Activated T-helper 2 cell treated with anti-CD3 and anti-CD28 coated beads, Interferon-gamma antibody, Interleukin-2, Interleukin-4, amounts not matched to agents 10 μg/mL and 5 μg/mL and 100 μg/mL, durations not matched to agents 14 hours and 24 hours and 36 hours (primary cell): Measurements from ENCODE around the gene NAP1L2. TPM values are rescaled to one million over a fixed set of nuclear protein-coding genes. Genes with fewer than 3 reads are reported as not detected.
"Not testable (repeated sequence)": the region's sequence is repeated elsewhere in the genome, so short reads cannot be mapped to it uniquely, and the experiment has no call there.

Experiments used
- DNase-seq: peaks from one replicate; pipeline ENCODE4 v3.0.0; 2021; ENCODE audit warnings: low spot score
- H3K27ac Mint-ChIP-seq: one replicate; pipeline ENCODE4 v1.8.0; 2021; ENCODE audit warnings: mixed read lengths
- H3K27me3 Mint-ChIP-seq: one replicate; pipeline ENCODE4 v1.8.0; 2021; ENCODE audit warnings: low read depth, mixed read lengths
- H3K36me3 Mint-ChIP-seq: one replicate; pipeline ENCODE4 v1.8.0; 2021; ENCODE audit warnings: low read depth, mixed read lengths
- H3K4me1 Mint-ChIP-seq: one replicate; pipeline ENCODE4 v1.8.0; 2021; ENCODE audit warnings: low read depth, mixed read lengths
- H3K4me3 Mint-ChIP-seq: one replicate; pipeline ENCODE4 v1.8.0; 2021; ENCODE audit warnings: low read depth, mild to moderate bottlenecking, moderate library complexity, mixed read lengths
- H3K9me3 Mint-ChIP-seq: one replicate; pipeline ENCODE4 v1.8.0; 2021; ENCODE audit warnings: mixed read lengths
- intact Hi-C: fragments of 100-400 bp; cut with micrococcal nuclease; formaldehyde crosslinking; loops from one replicate; pipeline ENCODE4 v1.15.1; 2023
- total RNA-seq: library from RNA; stranded (reverse); gene quantifications from 2 replicates; pipeline ENCODE4 v1.2.3, GENCODE V29; 2022

Gene NAP1L2, protein sequence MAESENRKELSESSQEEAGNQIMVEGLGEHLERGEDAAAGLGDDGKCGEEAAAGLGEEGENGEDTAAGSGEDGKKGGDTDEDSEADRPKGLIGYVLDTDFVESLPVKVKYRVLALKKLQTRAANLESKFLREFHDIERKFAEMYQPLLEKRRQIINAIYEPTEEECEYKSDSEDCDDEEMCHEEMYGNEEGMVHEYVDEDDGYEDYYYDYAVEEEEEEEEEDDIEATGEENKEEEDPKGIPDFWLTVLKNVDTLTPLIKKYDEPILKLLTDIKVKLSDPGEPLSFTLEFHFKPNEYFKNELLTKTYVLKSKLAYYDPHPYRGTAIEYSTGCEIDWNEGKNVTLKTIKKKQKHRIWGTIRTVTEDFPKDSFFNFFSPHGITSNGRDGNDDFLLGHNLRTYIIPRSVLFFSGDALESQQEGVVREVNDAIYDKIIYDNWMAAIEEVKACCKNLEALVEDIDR
- total RNA-seq, result 2.1 TPM in 2 replicates

DNA sequence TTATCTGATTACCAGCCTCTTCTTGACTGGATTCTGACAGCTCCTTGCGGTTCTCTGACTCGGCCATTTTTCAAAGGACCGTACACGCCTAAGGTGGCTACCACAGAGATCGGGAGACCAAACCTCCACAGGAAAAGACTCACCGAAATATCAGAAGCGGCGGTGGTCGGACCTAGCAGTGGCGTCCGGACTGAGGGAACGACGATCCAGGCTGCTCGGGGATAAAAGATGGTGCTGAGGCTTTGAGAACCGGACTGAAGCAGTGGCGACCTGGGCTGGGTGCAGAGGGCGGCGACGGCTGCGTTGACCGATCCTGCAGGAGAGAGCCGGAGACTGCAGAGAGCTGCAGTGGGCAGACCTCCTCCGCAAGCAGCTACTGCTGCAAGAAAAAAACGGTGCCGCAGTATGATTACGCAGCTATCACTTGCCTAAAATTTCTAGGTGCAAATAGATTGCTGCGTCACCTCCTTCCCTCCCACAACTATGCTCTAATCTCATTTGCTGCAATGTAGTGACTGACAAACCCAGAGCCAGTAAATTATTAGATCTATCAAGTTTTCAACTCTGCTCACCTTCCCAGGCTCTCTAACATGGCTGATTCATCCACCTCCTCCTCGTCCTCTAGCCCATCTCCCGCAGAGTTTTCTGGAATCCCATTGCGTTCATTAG lies at the start of gene NAP1L2:
NAP1L2 (minus strand) TSS at position 426 of the 669 bp plus-strand sequence; CDS start at position 67, 359 bp downstream.
- DNase-seq, result peak; percentile 21
- peak within 1 kb of the TSS; percentile 13 for H3K27ac Mint-ChIP-seq
- no peaks in the 10 kb centered on the region for H3K36me3 Mint-ChIP-seq
- intact Hi-C loops, result no loop called here
- peaks cover 6% of the 10 kb centered on the region for H3K4me1 Mint-ChIP-seq
- peak within 1 kb of the TSS; percentile 79 for H3K4me3 Mint-ChIP-seq
- H3K9me3 Mint-ChIP-seq, result no peaks in the 10 kb centered on the region
- H3K27me3 Mint-ChIP-seq, result peaks cover 2% of the 10 kb centered on the region

DNA sequence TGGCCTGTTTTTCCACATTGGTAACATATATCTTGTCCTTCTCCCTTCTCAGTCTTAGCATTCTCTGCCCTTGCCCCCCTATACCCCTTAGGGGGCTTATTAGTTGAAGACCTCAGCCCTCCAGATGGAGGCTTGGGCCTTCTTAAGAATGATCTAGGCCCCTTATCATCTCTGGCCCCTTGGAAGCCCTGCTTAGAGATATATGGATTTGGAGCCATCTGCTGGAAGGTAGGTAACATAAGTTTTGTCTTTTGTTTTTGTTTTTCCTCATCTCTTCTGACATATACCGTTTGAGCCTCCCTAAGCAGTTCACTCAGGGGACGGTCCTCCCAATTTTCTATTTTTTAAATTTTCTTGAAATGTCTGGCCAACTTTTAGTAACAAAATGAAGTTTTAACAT lies 48.3 kb upstream of the NAP1L2 start:
- no peaks in the 10 kb centered on the region for H3K27me3 Mint-ChIP-seq
- H3K9me3 Mint-ChIP-seq, result no peaks in the 10 kb centered on the region
- intact Hi-C loops, result no loop called here
- DNase-seq, result no peak
- H3K4me1 Mint-ChIP-seq, result no peaks in the 10 kb centered on the region
- H3K36me3 Mint-ChIP-seq, result no peaks in the 10 kb centered on the region
- no peak overlapping the region for H3K4me3 Mint-ChIP-seq
- H3K27ac Mint-ChIP-seq, result no peak overlapping the region

DNA sequence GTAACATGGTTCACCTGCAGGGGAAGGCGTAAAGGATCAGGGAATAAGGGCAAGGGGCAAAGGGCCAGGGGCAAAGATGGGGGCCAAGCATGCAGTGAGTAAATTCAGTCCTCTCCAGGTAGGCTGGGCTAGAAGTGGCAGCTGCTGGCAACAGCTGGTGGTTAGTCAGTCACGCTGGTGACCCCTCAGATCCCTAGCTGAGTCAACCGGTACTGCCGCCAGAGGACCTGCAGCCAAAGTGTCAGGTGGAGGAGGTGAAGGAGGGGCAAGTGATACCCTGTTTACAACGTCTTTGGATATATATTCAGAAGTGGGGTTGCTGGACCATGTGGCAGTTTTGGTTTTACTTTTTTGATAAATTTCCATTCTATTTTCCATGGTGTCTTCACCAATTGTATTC lies 24.6 kb upstream of the NAP1L2 start:
- H3K9me3 Mint-ChIP-seq, result no peaks in the 10 kb centered on the region
- H3K36me3 Mint-ChIP-seq, result no peaks in the 10 kb centered on the region
- no peak for DNase-seq
- H3K4me3 Mint-ChIP-seq, result no peak overlapping the region
- H3K27me3 Mint-ChIP-seq, result no peaks in the 10 kb centered on the region
- H3K27ac Mint-ChIP-seq, result no peak overlapping the region
- no peaks in the 10 kb centered on the region for H3K4me1 Mint-ChIP-seq
- intact Hi-C loops, result no loop called here

DNA sequence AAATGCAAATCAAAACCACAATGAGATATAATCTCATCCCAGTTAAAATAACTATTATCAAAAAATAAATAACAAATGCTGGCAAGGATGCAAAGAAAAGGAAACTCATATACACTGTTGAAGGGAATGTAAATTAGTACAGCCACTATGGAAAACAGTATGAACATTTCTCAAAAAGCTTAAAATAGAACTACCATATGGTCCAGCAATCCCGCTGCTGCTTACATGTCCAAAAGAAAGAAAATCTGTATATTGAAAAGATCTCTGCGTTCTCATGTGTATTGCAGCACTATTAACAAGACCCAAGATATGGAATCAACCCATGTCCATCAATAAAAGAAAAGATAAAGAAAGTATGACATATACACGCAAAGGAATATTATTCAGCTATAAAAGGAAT lies 3.0 kb upstream of the NAP1L2 start:
- DNase-seq, result no peak
- Mint-ChIP-seq H3K4me3 (no peak overlapping the region), H3K36me3 (no peaks in the 10 kb centered on the region), H3K4me1 (peaks cover 6% of the 10 kb centered on the region), H3K27ac (no peak overlapping the region), H3K27me3 (peaks cover 2% of the 10 kb centered on the region), H3K9me3 (no peaks in the 10 kb centered on the region)
- intact Hi-C loops, result no loop called here

DNA sequence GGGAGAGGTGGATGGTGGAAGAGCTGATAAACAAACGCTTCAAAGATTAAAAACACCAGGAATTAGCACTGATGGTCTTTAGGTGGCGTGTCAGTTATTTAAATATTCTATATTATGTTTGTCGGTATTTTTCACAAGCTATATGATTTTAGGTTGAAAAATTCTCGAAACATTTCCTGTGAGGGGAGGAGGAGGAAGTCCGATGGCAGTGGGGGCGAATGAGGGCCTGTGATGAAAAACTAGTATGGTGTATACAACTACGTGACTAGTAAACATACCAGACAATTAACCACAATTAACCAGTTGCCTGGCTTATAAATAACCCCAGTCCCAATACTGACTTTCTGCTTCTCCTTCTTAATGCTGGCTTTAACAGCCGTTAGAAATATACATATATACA lies 595 bp upstream of the NAP1L2 start:
- Mint-ChIP-seq H3K9me3 (no peaks in the 10 kb centered on the region), H3K36me3 (no peaks in the 10 kb centered on the region), H3K4me3 (peak overlapping the region; percentile 79), H3K27me3 (peaks cover 2% of the 10 kb centered on the region), H3K27ac (peak overlapping the region; percentile 13), H3K4me1 (peaks cover 6% of the 10 kb centered on the region)
- DNase-seq, result no peak
- intact Hi-C loops, result no loop called here

DNA sequence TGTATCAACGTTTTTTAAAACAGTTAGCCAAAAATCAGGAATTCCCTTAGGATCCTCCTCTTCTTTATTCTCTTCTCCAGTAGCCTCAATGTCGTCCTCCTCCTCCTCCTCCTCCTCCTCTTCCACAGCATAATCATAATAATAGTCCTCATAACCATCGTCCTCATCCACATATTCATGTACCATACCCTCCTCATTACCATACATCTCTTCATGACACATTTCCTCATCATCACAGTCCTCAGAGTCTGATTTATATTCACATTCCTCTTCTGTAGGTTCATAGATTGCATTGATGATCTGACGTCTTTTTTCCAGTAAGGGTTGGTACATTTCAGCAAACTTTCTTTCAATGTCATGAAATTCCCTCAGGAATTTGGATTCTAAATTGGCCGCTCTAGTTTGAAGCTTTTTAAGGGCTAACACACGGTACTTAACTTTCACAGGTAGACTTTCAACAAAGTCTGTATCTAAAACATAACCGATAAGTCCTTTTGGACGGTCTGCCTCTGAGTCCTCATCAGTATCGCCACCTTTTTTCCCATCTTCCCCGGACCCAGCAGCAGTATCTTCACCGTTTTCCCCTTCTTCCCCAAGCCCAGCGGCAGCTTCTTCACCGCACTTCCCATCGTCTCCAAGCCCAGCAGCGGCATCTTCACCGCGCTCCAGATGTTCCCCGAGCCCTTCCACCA lies 771 bp downstream of the NAP1L2 start:
- Mint-ChIP-seq H3K9me3 (no peaks in the 10 kb centered on the region), H3K27me3 (peaks cover 2% of the 10 kb centered on the region), H3K4me1 (peaks cover 6% of the 10 kb centered on the region), H3K36me3 (no peaks in the 10 kb centered on the region), H3K27ac (peak overlapping the region; percentile 3), H3K4me3 (peak overlapping the region; percentile 79)
- intact Hi-C loops, result no loop called here
- no peak for DNase-seq

DNA sequence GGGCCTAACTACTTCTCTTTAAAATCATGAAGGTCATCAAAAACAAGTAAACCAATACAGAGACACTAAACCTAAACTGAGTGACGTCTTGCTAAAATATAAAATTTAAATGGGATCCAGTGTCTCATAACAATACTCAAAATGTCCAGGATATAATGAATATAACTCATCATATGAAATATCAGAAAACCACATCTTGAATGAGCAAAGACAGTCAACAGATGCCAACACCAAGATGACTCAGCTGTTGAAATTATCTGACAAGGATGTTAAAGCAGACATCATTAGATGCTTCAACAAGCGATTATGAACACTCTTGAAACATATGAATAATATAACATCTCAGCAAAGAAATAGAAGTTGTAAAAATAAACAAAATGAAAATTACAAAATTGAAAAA lies 8.3 kb downstream of the NAP1L2 start:
- Mint-ChIP-seq H3K4me3 (no peak overlapping the region), H3K9me3 (peaks cover 5% of the 10 kb centered on the region), H3K27ac (no peak overlapping the region), H3K4me1 (no peaks in the 10 kb centered on the region), H3K27me3 (no peaks in the 10 kb centered on the region), H3K36me3 (no peaks in the 10 kb centered on the region)
- no peak for DNase-seq
- intact Hi-C loops, result no loop called here

DNA sequence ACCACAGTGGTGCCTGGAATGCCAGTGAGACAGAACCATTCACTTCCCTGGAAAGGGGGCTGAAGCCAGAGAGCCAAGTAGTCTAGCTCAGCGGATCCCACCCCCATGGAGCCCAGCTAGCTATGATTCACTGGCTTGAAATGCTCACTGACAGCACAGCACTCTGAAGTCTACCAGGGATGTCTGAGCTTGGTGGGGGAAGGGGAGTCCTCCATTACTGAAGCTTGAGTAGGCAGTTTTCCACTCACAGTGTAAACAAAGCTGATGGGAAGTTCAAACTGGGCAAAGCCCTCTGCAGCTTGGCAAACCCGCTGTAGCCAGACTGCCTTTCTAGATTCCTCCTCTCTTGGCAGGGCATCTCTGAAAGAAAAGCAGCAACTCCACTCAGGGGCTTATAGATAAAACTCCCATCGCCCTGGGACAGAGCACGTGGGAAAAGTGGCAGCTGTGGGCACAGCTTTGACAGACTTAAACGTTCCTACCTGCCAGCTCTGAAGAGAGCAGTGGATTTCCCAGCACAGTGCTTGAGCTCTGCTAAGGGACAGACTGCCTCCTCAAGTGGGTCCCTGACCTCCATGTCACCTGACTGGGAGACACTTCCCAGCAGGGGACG lies 32.0 kb downstream of the NAP1L2 start:
- DNase-seq, result no peak
- Mint-ChIP-seq H3K36me3 (no peaks in the 10 kb centered on the region), H3K4me1 (no peaks in the 10 kb centered on the region), H3K27me3 (no peaks in the 10 kb centered on the region), H3K27ac (no peak overlapping the region), H3K9me3 (peaks cover 5% of the 10 kb centered on the region), H3K4me3 (no peak overlapping the region)
- intact Hi-C loops, result no loop called here

DNA sequence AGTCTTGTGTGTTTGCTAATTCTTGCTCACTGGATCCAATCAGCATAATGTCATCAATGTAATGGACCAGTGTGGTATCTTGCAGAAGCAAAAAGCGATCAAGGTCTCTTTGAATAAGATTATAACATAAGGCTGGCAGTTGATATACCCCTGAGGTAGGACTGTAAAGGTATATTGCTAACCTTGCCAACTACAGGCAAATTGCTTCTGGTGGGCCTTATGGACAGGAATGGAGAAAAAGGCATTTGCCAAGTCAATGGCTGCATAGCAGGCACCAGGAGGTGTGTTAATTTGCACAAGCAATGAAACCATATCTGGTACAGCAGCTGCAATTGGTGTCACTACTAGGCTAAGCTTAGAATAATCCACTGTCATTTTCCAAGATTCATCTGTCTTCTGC lies 45.7 kb downstream of the NAP1L2 start:
- H3K4me3 Mint-ChIP-seq, H3K9me3 Mint-ChIP-seq, H3K27ac Mint-ChIP-seq, H3K4me1 Mint-ChIP-seq, intact Hi-C loops, DNase-seq, H3K27me3 Mint-ChIP-seq, H3K36me3 Mint-ChIP-seq: not testable (repeated sequence)

Other genes with a start within 250 kb of the NAP1L2 start
- gene PABPC1L2B, start 211.9 kb downstream of the NAP1L2 start, total RNA-seq, result not detected in 2 replicates
- gene PABPC1L2A, start 135.3 kb downstream of the NAP1L2 start, total RNA-seq, result not detected in 2 replicates
- not detected in 2 replicates for gene CDX4, start 232.2 kb upstream of the NAP1L2 start, total RNA-seq